HG03025 (cell line): ENCODE measurements around the gene WDTC1.

Source experiments
- ATAC-seq: cut with Tn5 transposase; IDR thresholded peaks from one replicate; pipeline ENCODE4 v1.9.1; 2021; ENCODE audit warnings: mild to moderate bottlenecking, moderate library complexity; ENCODE audit not compliant: unreplicated experiment, low FRiP score

The WDTC1 gene

GRCh38 chr1:27332536-27333281 lies 98.3 kb downstream of the WDTC1 start:
- ATAC-seq = no peak

- no peak for ATAC-seq
Measured at GRCh38 chr1:27333717-27334279, 99.4 kb downstream of the WDTC1 start.

GRCh38 chr1:27335506-27336422 lies 101.3 kb downstream of the WDTC1 start:
- ATAC-seq = no peak

GRCh38 chr1:27336756-27337155 lies 102.3 kb downstream of the WDTC1 start:
- ATAC-seq = no peak

GRCh38 chr1:27338751-27339150 lies 104.3 kb downstream of the WDTC1 start:
- ATAC-seq = no peak

GRCh38 chr1:27339213-27339612 lies 104.8 kb downstream of the WDTC1 start:
- ATAC-seq = no peak

- ATAC-seq = no peak
Measured at GRCh38 chr1:27341525-27342252, 107.3 kb downstream of the WDTC1 start, which contains the start of gene SYTL1. Gene SYTL1, plus strand, starts transcription at chr1:27342022. Its CDS starts 3,313 bp downstream, at chr1:27345335.

- no peak for ATAC-seq
Measured at GRCh38 chr1:27342391-27342777, 108.0 kb downstream of the WDTC1 start.

GRCh38 chr1:27342778-27343638 lies 108.6 kb downstream of the WDTC1 start:
- ATAC-seq = no peak

- ATAC-seq = no peak
Measured at GRCh38 chr1:27343639-27344025, 109.2 kb downstream of the WDTC1 start.

GRCh38 chr1:27345272-27345671 lies 110.8 kb downstream of the WDTC1 start:
- ATAC-seq = no peak

- ATAC-seq = no peak
Measured at GRCh38 chr1:27346357-27346756, 111.9 kb downstream of the WDTC1 start.

GRCh38 chr1:27346991-27347624 lies 112.7 kb downstream of the WDTC1 start:
- no peak for ATAC-seq

GRCh38 chr1:27348861-27349783 lies 114.7 kb downstream of the WDTC1 start:
- ATAC-seq = no peak

GRCh38 chr1:27349784-27350662 lies 115.6 kb downstream of the WDTC1 start:
- ATAC-seq = no peak

- ATAC-seq = no peak
Measured at GRCh38 chr1:27350663-27351540, 116.5 kb downstream of the WDTC1 start.
